Activated CD4-positive, alpha-beta T cell treated with anti-CD3 and anti-CD28 coated beads, Interleukin-2, Interleukin-6, amounts not matched to agents 100 ng/mL and 50 ng/mL, durations not matched to agents 16 hours and 8 hours (primary cell): ENCODE results near the gene EFCAB6.

Source experiments
- DNase-seq: peaks from one replicate; pipeline ENCODE4 v3.0.0-alpha.2; 2020

EFCAB6 gene

DNA sequence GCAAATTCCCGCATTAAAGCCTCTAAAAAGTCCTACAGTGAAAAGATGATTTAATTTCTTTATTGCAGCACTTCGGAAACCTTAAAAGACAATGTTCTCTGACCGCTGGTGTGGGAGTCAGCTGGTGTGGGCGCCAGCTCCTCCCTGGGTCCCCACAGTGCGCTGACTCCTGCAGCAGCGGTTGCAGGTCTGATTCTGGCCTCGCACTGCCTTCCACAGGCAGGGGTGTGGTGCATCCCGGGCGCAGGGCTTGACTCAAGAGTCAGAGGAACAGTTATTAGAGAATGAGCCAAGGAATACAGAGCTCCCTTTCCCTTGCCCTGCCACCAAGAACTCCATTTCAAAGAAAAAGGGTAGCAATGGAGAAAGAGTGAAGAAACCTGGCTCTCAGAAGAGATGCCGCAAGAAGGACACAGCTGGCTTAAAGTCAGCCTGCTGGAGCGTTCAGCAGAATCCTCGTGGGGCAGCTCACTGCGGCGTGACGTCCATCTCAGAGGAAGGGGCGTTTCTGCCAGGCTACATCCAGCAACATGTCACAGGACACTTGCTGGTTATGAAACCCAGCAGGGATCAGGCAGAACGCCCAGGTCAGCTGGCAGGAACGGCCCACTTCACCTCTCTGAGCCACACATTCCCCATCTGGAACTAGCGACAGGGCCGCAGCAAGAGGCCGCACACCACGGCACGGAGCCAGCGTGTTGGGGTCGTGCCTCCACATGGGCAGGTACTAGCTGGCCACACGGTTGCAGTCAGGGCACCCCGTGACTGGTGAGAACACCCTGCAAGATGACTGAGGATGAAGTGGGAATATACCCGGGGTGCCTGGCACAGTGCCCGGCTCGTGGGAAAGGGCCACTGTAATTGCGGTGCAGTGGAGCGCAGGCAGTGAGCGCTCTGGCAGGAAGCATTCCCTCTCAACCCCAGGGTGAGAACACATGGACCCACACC is 18.1 kb upstream of the EFCAB6 start:
- DNase-seq = no peak

DNA sequence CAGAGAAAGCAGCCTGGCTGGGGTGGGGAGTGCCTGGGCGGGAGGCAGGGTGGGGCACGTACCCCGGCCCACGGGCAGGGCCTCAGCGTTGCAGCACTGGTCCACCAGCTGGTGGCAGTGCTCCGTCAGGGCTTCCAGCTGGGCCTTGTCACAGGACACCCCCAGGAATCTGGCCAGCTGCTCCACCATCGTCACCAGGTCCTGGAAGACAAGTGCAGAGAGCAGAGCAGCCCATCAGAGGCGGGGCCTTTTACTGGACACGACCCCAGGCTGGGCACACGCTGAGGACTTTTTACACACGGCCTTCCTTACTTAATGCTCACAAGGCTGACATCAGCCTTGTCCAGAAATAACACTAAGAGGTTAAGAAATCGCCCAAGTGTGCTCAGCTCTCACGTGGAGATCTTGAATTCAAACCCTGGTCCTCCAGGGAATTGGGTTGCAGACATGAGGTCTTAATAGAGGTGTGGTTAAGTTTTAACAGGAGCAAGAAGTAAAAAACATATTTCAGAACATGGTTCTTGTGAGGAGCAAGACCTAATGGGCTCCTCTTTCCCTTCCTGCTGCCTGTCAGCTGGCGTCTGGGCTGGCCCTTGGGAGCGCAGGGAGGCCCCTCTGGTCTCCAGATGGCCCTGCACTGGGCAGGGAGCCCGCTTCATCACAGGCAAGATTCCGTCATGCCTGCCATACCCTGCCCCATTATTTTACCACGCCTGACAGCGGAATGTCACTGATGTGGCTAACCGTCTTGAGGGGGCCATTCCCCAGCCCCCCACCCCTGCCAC is 17.1 kb upstream of the EFCAB6 start:
- no peak for DNase-seq

DNA sequence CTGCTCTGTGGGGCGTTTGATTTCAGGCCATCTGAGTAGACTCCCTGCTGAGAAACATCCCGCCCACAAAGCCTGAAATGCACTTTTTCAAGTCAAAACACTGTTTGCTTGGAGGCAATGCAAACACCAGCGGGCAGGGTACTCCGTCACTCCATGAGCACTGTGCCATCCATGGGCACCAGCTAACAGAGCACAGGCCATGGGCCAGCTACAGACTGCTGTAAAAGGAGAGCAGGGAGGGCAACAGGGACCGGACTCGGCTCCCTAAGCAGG is 16.6 kb upstream of the EFCAB6 start:
- no peak for DNase-seq

DNA sequence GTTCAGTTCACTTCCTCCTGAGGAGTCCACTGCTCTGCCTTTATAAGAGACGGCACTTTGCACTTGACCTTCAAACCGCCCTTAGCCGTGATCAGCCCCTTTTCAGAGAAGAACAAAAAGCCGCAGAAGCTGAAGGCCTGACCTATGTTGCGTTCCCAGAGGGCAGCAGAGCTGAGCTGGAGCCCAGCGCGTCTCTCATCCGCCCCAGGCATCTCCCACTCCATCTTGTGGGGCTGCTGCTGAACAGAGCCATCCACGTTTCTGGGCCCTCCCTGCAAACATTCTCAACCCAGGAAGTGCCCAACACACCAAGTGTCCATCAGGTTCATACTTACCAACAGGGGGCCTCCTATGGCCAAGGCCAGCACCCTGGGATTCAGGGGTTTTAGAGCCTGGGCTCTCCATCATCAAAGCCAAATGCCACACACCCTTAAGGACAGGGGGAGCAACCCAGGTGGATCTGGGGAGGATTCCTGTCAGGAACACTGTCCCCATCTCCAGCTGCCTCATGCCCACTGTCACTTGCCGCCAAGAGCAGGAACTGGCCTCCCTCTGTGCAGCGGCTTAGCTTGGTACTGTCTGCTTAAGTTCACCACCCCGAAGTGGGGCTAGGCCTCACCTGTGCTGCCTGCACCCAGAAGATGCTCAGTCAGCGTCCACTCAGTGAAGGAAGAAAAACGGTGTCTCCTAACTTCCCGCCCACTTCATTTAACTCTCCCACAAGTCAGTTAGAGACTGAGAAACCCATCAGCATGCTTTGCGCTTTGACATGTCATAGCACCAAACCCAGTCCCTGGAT is 16.0 kb upstream of the EFCAB6 start:
- DNase-seq = no peak

DNA sequence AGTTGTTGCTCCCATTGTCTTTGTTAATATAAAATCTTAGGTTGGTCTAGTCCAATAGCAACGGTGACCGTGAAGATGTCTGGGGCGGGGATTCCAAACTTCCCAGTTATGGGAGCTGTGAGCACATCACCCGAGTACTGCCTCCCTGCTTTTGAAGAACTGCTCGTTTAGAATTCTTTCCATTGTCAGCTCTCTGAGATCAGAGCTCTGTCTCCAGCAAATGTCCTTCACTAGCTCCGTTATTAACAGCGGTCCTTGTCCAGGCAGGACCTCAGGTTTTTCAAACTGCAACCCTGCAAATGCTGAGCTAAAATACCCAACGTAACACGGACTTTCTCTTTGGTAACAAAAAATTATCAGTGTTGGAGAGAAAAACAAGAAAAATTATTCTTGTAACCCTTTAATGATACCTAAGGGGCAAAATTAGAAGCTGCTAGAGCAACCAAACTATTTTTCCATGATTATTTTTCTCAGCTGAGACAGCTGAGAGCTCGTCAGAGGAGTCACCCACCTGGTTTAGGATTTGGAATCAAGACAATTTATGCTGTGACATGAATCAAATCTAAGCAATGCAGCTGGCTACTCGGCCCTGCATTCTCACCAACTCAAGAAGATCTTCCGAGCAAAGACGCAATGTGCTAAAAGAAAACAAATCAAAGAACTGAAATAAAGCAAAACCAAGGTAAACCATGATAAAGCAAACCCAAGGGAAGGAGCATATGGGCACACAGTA is 15.1 kb upstream of the EFCAB6 start:
- no peak for DNase-seq

DNA sequence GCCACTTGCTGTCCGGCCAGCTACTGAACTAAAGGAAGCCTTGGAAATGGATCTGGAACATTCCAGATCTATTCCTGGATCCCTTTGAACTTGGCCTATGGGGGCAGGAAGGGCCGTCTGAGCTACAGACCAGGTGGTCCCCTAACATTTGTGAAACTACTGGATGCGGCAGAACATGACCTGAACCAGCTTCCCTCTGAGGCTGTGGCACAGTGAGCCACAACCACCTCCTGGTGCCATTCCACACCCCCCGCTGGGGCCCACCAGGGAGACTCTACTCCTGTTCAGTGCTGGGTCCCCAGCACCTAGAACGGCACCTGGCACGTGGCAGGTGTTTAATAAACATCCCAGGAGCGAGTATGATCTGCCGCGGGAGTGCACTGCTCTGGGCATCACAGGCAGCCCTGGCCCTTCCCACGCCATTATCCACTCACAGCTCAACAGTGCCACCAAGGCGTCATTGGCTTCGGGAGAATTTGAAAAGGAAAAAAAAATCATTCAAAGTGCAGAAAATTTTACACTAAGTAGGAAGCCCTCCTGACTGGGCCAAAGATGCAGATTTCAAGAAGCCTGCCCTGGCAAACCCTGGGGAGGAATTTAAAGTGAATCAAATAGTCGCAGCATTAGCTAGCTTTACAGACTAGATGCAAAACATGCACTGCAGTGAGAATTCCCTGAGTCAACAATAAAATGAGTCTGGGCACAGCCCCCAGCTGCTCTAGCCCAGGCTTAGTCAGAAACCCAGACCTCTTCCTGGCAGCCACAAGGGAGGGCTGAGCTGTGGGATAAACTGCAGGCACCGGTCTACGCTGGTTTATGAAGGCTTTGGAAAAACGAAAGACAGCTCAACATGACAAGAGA is 14.3 kb upstream of the EFCAB6 start:
- DNase-seq = no peak

DNA sequence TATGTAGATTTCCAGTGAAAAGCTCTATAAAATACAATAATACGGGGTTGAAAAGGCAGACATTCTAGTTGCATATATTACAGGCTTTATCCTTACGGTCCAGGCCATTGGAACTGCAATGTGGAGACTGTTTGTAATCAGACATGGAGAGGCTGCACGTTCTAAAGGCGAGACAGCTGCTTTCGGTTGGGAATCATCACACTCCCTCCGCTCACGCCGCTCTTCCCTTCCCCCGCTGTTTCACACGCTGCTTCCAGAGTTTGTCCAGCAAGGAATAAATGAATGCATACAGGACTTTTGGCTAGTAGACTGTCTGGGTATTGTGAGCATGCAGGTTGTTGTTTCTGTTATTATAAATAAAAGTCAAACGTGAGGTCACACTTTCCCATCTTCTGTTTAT is 13.5 kb upstream of the EFCAB6 start:
- no peak for DNase-seq

DNA sequence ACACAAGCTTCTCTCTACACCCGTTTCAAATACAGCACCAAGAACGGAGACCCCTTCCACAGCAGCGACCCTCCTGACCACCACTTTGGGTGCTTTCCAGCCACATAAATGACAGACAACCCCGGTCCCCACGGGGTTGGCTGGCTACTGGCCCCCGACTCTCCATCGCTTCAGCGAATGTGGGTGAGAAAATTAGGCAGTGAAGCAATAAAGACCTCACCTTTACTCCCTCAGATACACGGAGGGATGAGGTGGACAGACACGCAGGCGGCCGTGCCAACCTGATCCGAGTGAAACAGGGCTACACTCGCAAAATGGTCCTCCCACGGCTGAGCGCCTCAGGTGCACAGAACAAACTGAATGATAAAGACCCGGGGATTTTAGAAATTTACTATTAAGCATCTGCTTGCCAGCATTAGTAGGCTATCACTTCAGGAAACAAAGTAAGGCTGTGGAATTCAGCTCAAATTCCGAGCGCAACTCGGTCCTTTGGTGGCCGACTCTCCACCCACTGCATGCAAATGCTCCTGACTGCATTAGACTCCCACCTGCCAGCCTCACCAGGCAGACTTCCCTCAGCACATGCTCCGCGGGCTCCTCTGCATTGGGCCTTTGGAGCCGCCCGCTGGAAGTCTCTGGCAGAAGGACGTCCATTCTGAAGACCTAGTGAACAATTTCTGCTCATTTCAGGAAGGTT is 12.8 kb upstream of the EFCAB6 start:
- no peak for DNase-seq

DNA sequence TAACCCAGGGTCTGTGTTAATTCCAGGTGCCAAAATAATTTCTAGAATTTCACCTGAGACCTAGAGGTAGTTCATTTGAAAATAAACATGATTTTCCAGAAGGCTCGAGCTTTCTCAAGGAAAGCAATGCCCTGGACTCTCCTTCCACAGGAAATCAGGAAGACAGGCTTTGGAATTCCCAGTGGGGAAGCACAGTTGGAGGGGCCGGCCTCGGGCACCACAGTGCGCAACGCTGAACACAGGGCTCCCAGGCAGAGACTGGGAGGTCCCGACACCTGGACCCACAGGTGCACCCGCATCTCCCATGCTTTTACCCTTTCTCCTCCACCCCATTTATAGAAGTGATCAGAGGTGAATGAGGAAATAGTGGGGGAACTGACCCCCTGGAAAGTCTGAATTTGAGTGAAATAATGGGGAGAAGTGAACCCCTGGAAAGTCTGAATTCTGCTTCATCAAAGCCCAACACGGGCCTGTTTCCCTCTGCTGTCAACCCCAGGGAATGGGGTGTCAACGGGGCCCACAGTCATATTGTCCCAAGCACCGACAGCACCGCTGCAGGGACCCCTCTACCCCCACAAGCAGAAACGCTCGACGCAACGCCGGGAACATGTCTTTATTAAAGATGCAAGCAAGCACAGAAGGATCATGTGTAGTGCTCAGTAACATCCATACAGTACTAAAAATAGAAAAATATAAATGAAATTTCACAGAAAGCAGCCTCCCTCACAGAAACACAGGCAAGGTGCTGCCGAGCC is 12.0 kb upstream of the EFCAB6 start:
- DNase-seq = no peak

DNA sequence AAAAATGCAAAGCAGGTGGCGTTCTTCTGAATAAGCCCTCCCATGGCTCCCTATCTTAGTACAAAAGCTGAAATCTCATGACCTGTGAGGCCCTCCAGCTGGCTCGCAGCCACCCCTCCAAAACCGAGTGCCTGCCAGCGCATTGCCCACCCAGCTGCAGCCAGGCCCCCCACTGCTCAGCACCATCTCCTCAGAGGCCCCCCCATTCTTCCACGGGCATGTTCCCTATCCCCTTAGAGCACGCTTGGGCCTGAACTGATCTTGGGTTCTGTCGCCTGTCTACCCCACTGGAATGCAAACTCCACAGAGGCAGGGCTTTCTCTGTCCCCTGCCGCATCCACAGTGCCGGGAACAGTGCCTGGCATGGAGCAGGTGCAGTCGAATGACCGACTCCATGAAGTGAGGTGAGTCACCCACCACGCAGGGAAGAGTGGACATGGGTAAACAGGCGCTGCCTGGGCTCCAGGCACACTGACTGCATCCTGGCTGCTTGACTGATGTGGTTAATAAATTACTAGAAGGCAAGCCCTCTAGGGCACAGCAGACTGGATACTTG is 11.3 kb upstream of the EFCAB6 start:
- no peak for DNase-seq

DNA sequence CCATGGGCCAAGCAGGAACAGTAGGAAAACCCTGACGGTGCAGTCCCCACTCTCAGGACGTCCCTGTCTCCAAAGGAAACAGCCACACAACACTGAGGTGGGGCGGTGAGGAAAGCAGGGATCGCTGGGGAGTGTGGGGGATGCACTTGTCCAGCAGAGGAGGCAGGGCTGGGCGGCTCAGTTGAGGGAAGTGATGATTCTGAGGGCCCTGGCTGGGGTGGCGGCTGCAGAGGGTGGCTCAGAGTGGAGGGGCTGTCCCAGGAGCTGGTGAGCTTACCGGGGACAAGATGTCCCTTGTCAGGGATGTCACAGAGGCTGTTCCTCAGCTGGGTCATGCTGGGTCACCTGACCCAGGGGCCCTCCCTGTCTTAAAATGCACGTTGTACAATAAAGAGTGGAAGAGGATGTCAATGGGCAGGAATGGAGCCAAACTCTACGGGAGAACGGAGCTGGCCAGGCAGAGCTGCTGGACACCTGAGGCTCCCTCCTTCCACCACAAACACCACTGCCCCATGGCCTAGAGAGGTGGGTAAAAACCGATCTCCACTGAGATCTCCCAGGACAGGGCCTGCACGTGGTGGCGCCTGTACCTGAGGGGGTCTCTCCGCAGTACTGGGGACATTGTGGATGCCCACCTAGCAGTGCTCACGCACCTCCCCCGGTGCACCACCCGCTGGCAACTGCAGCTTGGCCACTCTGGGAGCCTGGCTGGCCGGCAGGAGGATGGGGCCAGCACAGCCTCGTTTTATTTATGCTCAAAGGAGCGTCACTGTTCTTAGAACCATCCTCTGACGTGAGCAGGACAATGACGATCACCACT is 9.7 kb upstream of the EFCAB6 start:
- no peak for DNase-seq

DNA sequence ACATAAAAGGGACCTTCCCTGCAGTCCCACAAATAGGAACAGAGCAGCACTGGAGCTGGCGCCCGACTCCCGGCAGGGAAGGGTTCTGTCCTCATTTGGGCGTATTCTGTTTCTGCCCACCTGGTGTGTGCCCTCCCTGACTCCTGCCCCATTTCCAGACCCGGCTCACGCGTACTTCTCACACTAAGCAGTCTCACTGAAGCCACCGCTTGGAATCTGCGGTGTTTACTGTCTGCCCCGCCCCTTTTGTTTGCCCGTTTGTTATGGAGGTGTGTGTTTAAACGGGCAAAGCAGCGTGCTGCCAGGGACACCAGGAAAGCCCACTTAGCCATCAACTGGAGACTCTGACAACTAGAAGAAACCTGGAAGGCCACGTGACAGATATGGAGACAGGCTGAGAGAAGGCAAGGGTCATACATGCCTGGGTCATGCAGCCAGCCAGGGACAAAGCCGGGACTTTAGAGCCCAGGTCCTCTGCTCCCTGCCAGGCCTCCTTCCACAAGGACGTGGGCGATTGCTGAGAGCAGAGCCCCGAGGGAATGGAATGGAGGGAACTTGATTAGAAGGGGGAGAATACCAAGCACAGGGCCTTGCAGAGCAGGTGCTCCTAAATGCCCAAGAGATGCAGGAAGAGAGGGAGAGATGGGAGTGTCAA is 8.7 kb upstream of the EFCAB6 start:
- no peak for DNase-seq

DNA sequence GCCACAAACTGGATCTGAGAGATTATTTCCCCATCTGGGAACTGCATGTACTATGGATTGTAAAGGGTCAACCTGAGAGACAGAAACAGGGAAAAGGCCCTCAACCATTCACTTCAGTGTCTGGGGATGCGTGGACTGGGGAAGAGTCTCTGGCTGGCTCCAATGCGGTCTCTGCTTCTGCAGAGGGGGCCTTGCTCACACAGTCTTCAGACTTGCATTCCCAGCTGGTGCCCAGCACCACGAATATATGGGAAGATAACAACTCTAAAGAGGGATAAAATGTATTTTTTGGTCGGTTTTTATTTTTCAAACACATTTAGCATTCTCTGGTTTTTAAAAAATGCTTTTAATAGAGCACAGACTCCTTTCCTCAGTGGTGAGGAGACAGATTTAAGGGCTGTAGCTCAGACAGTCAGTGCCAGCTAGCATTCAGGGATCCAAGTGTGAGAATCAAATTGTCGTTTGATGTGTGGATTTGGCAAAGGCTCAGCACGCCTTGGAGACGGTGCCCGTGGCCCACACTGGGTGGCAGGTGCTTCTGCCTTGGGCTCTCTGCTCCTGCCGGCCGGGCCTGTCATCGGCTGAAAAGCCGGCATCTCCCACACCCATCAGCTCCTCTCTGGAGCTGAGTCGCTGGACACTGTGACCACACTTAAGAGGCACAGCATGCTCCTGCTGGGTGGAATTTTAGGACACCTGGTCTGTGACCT is 8.0 kb upstream of the EFCAB6 start:
- no peak for DNase-seq

DNA sequence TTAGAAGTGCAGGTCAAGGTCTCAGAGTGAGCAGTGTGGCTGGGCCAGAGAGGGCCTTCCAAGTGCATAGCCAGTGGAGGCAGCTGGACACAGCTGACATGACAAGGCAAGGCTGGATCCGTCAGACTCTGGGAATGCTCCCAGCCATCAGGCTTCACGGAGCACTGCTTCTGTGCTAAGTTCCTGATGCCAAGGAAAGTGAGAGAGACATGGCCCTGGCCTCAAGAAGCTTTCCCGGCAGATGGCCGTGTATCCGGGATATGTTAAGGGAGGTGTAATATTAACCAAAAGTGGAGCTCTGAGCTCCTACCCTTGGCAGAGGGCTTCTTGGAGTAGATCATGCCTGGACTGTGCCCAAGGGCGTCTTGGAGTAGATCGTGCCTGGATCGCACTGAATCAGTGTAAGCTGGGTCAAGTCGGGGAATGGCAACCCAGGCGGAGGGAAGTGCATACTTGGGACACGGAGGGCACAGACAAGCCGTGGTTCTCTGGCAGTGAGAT is 7.4 kb upstream of the EFCAB6 start:
- no peak for DNase-seq

DNA sequence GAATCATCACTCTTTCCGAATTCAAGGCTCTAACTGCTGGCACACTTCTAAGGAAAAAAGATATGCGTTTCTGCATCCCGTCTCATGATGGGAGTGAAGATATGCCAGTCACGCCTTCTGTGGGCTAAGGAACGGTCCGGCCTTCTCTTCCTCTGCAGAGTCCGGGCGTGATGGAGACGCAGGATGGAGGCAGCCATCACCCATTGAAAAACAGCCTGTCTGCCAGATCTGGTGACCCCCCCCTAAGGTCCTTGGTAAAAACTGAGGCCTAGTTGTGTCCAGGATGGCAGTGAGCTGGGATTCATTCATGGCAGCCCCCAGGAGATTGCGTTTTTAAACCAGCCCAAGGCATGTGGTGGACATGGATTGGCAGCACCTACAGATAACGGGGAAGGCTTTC is 6.9 kb upstream of the EFCAB6 start:
- DNase-seq = no peak

DNA sequence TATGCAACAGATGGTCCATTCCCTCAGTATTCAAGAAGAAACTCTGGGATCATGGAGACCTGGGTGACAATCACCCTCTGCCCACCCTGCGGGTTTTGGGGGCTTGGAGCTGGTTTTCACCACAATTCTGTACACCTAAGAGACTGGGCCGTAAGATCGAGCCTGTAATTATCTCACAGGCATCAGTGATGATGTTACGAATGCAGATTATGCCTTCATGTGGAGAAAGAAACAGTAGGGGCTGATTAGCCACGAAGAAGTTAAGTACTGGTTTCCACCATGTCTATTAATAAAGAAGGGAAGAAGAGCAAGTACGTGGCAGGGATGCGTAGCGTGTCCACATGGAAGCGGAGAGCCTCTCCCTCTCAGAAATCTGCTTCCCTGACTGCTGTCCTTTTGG is 5.3 kb upstream of the EFCAB6 start:
- no peak for DNase-seq

DNA sequence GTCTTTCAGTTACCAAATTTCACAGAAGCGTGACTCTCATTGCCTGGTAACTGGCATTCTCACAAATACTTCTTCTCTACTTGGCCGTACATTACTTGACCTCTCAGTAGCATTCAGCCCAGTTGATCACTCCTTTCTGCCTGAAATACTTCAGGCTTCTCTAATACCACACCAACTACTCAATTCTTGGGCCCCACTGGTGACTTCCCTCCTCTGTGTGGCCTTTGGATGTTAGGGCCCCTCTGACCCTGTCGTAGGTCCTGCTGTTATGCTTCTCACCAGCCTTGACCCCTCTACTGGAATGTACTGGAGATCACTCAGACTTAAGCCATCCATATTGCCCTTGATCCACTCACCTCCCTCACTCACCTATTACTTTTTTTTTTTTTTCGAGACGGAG is 2.2 kb upstream of the EFCAB6 start:
- DNase-seq = no peak

DNA sequence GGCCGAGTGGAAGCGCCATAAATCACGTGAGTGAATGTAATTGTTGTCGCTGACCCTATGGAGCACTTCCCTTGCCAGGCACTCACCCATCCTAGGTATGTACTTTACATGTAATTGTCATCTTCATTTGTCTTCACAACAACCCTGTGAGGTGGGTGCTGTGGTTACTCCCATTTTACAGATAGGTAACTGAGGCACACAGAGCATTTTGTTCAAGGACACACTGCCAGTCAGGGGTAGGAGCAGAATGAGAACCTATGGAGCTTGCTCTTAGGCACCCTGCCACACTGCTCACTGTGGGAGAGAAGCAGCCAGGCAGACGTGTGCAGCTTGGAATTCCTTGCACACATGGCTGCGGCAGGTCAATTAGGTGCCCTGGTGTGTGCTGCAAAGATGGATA is 785 bp upstream of the EFCAB6 start:
- no peak for DNase-seq
